ENCODE data around the gene ANKRD63. TPM values are rescaled to one million over a fixed set of nuclear protein-coding genes. Genes with fewer than 3 reads are reported as not detected.

The ANKRD63 gene
- total and polyA plus RNA-seq, 10 of the 15 experiments (the other 5 are each of a cell fraction or from before 2014, with no cell fraction given), result not detected

- no peak for TF ChIP-seq TCF7 (IDR thresholded peaks at IDR 0.05; ENCODE audit: borderline replicate concordance)
- no peak for TF ChIP-seq SP1 (IDR thresholded peaks at IDR 0.05; ENCODE audit: low read depth, low read length)
- TF ChIP-seq, protein P1, sequence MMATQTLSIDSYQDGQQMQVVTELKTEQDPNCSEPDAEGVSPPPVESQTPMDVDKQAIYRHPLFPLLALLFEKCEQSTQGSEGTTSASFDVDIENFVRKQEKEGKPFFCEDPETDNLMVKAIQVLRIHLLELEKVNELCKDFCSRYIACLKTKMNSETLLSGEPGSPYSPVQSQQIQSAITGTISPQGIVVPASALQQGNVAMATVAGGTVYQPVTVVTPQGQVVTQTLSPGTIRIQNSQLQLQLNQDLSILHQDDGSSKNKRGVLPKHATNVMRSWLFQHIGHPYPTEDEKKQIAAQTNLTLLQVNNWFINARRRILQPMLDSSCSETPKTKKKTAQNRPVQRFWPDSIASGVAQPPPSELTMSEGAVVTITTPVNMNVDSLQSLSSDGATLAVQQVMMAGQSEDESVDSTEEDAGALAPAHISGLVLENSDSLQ (IDR thresholded peaks at IDR 0.05), result no peak
- no peak for TF ChIP-seq NFXL1 (IDR thresholded peaks at IDR 0.05; ENCODE audit: borderline replicate concordance)
Measured at GRCh38 chr15:40317580-40317979, 34.7 kb upstream of the ANKRD63 start (continued).

DNA sequence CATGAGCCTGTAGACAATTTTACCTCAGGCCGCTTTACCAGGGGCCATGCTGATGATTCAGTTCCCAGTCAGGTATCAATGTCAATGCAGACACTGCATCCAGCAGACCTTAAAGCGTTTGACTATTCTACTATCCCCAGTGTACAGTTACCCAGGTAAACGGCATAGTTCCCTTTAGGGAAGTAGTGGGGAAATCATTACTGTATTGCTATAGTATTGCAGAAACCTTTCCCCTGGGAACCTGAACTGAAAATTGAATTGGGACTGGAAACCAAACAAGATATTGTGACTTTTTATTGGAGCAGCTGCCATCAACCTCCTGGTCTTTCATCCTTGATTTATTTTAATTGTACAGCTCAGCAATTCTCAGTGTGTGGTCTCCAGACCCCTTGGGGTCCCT is 34.1 kb upstream of the ANKRD63 start:
- Histone ChIP-seq H3K4me3 (no peak overlapping the region), H3K4me2 (ENCODE audit: control insufficient read depth, insufficient read depth) (no peak overlapping the region), H3K9ac (ENCODE audit: control insufficient read depth, insufficient read depth, low read length) (no peak overlapping the region), H3K36me3 (ENCODE audit: control insufficient read depth in 2 of 2, insufficient read depth in 2 of 2, low read length in 1 of 2) (no peaks in the 10 kb centered on the region), H4K20me1 (ENCODE audit: control insufficient read depth, insufficient read depth) (no peaks in the 10 kb centered on the region), H3K27ac (ENCODE audit: control insufficient read depth, insufficient read depth) (no peak overlapping the region), H3K9me3 (replicated peaks; ENCODE audit: control insufficient read depth, insufficient read depth, low read length) (no peaks in the 10 kb centered on the region), H3K4me1 (ENCODE audit: control insufficient read depth, insufficient read depth, low read length) (0 out of 2 replicates have a peak, but pooled peaks cover 5% of the 10 kb centered on the region), H3K79me2 (ENCODE audit: control insufficient read depth, insufficient read depth, low read length) (no peaks in the 10 kb centered on the region), H3K27me3 (replicated peaks in 1 of 2; ENCODE audit: control insufficient read depth in 2 of 2, insufficient read depth in 2 of 2, low read length in 1 of 2) (peaks cover 0 to 2% of the 10 kb centered on the region in 2 experiments; a peak in 2 of 4 replicates), H2AFZ (ENCODE audit: control insufficient read depth, low read depth, low read length) (no peak overlapping the region)
- no peak for ATAC-seq
- BruUV-seq (replicated peaks), result no TSS peak
- in situ Hi-C loops (cut with MboI), result no loop called here
- ChIA-PET RAD21 (ENCODE audit: unreplicated experiment) (interaction anchor here (1.0 to 1.5 kb wide), 3 partner anchors 21 to 100 kb away, joined by 3 read pairs; no protein-coding TSS in a partner anchor), POLR2A (interaction anchor here (0.6 kb wide), 2 partner anchors 134 to 338 kb away, joined by 5 to 6 read pairs; no protein-coding TSS in a partner anchor), CTCF (interaction anchor here (0.7 to 17.6 kb wide), 6 partner anchors 10 to 105 kb away, joined by 3 to 336 read pairs (median 6); partner anchors contain the start of gene CCDC9B), SMC1A (ENCODE audit: uncharacterized antibody, unreplicated experiment) (interaction anchor here (0.8 to 7.6 kb wide), 4 partner anchors 11 to 100 kb away, joined by 3 to 42 read pairs (median 4); no protein-coding TSS in a partner anchor)
- WGBS (ENCODE audit: insufficient coverage, insufficient replicate concordance, low lambda C conversion rate, missing lambda C conversion rate), result 29% methylated on average over 3 of the region's 3 CpGs
- no peak for TF ChIP-seq TCF7 (IDR thresholded peaks at IDR 0.05; ENCODE audit: borderline replicate concordance)
- TF ChIP-seq BCLAF1 (IDR thresholded peaks at IDR 0.05), result no peak
- no peak for TF ChIP-seq ZNF24 (IDR thresholded peaks at IDR 0.05)
- no peak for TF ChIP-seq MEF2A (IDR thresholded peaks at IDR 0.05; ENCODE audit: insufficient read depth, low read depth, low read length)
- no peak for TF ChIP-seq IRF4 (IDR thresholded peaks at IDR 0.05; ENCODE audit: low read depth, low read length)
- no peak for FAIRE-seq
- no peak for DNase-seq (ENCODE audit: low read depth, low spot score)
- intact Hi-C loops (cut with micrococcal nuclease; ENCODE audit: unreplicated experiment), result no loop called here

All from GM12878 (cell line).